Suprapubic skin (tissue), 4 donors: ENCODE results near the gene BTK. TPM values are rescaled to one million over a fixed set of nuclear protein-coding genes. Genes with fewer than 3 reads are reported as not detected.

Experiments
- DNase-seq, 2 donors: peaks; one replicate each; pipeline ENCODE4 v3.0.0-alpha.2; 2019; ENCODE audit warnings: low spot score in 2 of 2
- H3K27ac ChIP-seq: fragments of 200-600 bp; sonication (generic); one replicate; pipeline ENCODE4 v1.5.1; 2019
- H3K27me3 ChIP-seq: fragments of 200-600 bp; sonication (generic); one replicate; pipeline ENCODE4 v1.5.1; 2019
- H3K36me3 ChIP-seq: fragments of 200-600 bp; sonication (generic); one replicate; pipeline ENCODE4 v1.5.1; 2019
- H3K4me1 ChIP-seq: fragments of 200-600 bp; sonication (generic); one replicate; pipeline ENCODE4 v1.5.1; 2019
- H3K4me3 ChIP-seq: fragments of 200-600 bp; sonication (generic); one replicate; pipeline ENCODE4 v1.5.1; 2019; ENCODE audit warnings: mild to moderate bottlenecking
- H3K9me3 ChIP-seq: fragments of 200-600 bp; sonication (generic); one replicate; pipeline ENCODE4 v1.5.1; 2019
- CTCF ChIP-seq, 2 donors: fragments of 200-600 bp in 1 of 2; fragments of 450-650 bp in 1 of 2; sonication (generic) in 1 of 2; IDR thresholded peaks; one replicate each; pipeline ENCODE4 v1.5.1; 2016 to 2019; ENCODE audit warnings: antibody characterized with exemption in 2 of 2, mild to moderate bottlenecking in 1 of 2, moderate library complexity in 1 of 2
- EP300 ChIP-seq: sonication (generic); formaldehyde crosslinking; IDR thresholded peaks from one replicate; pipeline ENCODE4 v1.6.1; 2017; ENCODE audit warnings: antibody characterized with exemption
- POLR2A ChIP-seq, 2 donors: fragments of 450-650 bp; IDR thresholded peaks; one replicate each; pipeline ENCODE4 v1.6.1; 2017; ENCODE audit warnings: antibody characterized with exemption in 2 of 2, mild to moderate bottlenecking in 2 of 2, moderate library complexity in 2 of 2
- POLR2AphosphoS5 ChIP-seq, 3 donors: sonication (generic); formaldehyde crosslinking; IDR thresholded peaks; one replicate each; pipeline ENCODE4 v1.6.1; 2017; ENCODE audit warnings: antibody characterized with exemption in 3 of 3
- WGBS: methylation state at CpG from one replicate; pipeline ENCODE4 v1.1.5; 2018; 5-methylcytosine and 5-hydroxymethylcytosine counted together
- total RNA-seq, 4 donors: library from RNA; depleted of rRNA; stranded (reverse); fragments of >200 nt; gene quantifications; one replicate each; pipeline ENCODE4 v1.1.0, GENCODE V29; 2016

Gene BTK
- total RNA-seq, 4 donors from 2014 or later, result 1.4 to 6.8 (median 1.9) TPM

- 80% methylated on average over 11 of the region's 11 CpGs for WGBS
- H3K4me3 ChIP-seq, result no peak overlapping the region
Observed at GRCh38 chrX:101393530-101394305, 7.7 kb upstream of the BTK start.

GRCh38 chrX:101391831-101392230 lies 5.8 kb upstream of the BTK start:
- TF ChIP-seq CTCF (IDR thresholded peaks at IDR 0.05) (no peak), POLR2AphosphoS5 (IDR thresholded peaks at IDR 0.05) (no peak), POLR2A (IDR thresholded peaks at IDR 0.05) (no peak), EP300 (no peak)
- DNase-seq, result no peak
- 71% methylated on average over 6 of the region's 6 CpGs for WGBS
- H3K27ac ChIP-seq, result peak overlapping the region; percentile 78
- no peaks in the 10 kb centered on the region for H3K9me3 ChIP-seq
- H3K4me1 ChIP-seq, result peaks cover 14% of the 10 kb centered on the region
- peak overlapping the region; percentile 58 for H3K4me3 ChIP-seq
- no peaks in the 10 kb centered on the region for H3K27me3 ChIP-seq
- H3K36me3 ChIP-seq, result no peaks in the 10 kb centered on the region

More at GRCh38 chrX:101393530-101394305, 7.7 kb upstream of the BTK start:
- H3K9me3 ChIP-seq, result no peaks in the 10 kb centered on the region
- no peaks in the 10 kb centered on the region for H3K27me3 ChIP-seq
- TF ChIP-seq CTCF (IDR thresholded peaks at IDR 0.05), result no peak
- TF ChIP-seq POLR2A (IDR thresholded peaks at IDR 0.05), result no peak
- TF ChIP-seq POLR2AphosphoS5 (IDR thresholded peaks at IDR 0.05), result no peak
- no peak for TF ChIP-seq EP300
- no peaks in the 10 kb centered on the region for H3K36me3 ChIP-seq
- no peak for DNase-seq
- no peak overlapping the region for H3K27ac ChIP-seq
- H3K4me1 ChIP-seq, result peaks cover 14% of the 10 kb centered on the region

GRCh38 chrX:101390664-101391525 lies 4.9 kb upstream of the BTK start, which contains the start of gene RPL36A:
RPL36A (plus strand) TSS chrX:101391011; CDS start chrX:101391044, 33 bp downstream.
- DNase-seq, result peak; percentile 89 to 93
- 45% methylated on average over 47 of the region's 47 CpGs for WGBS

GRCh38 chrX:101388604-101389003 lies 2.6 kb upstream of the BTK start:
- TF ChIP-seq EP300 (no peak), POLR2AphosphoS5 (IDR thresholded peaks at IDR 0.05) (no peak), POLR2A (IDR thresholded peaks at IDR 0.05) (no peak), CTCF (IDR thresholded peaks at IDR 0.05) (no peak)
- Histone ChIP-seq H3K4me1 (peaks cover 14% of the 10 kb centered on the region), H3K9me3 (no peaks in the 10 kb centered on the region), H3K36me3 (no peaks in the 10 kb centered on the region), H3K27ac (no peak overlapping the region), H3K4me3 (no peak overlapping the region), H3K27me3 (no peaks in the 10 kb centered on the region)
- 85% methylated on average over 3 of the region's 3 CpGs for WGBS
- no peak for DNase-seq

More at GRCh38 chrX:101390664-101391525, 4.9 kb upstream of the BTK start, which contains the start of gene RPL36A:
- Histone ChIP-seq H3K27me3 (no peaks in the 10 kb centered on the region), H3K36me3 (no peaks in the 10 kb centered on the region), H3K4me1 (peaks cover 14% of the 10 kb centered on the region), H3K9me3 (no peaks in the 10 kb centered on the region), H3K4me3 (peak within 1 kb of the TSS; percentile 58), H3K27ac (peak within 1 kb of the TSS; percentile 78)
- no peak for TF ChIP-seq EP300
- TF ChIP-seq POLR2AphosphoS5 (IDR thresholded peaks at IDR 0.05), result peak; percentile 64 to 71 (median 66)
- TF ChIP-seq CTCF (IDR thresholded peaks at IDR 0.05), result peak; percentile 27 to 78
- peak; percentile 43 to 79 for TF ChIP-seq POLR2A (IDR thresholded peaks at IDR 0.05)

- H3K27me3 ChIP-seq, result no peaks in the 10 kb centered on the region
- 76% methylated on average over 6 of the region's 6 CpGs for WGBS
- H3K36me3 ChIP-seq, result no peaks in the 10 kb centered on the region
- no peak overlapping the region for H3K4me3 ChIP-seq
- no peak overlapping the region for H3K27ac ChIP-seq
- peaks cover under 1% of the 10 kb centered on the region for H3K4me1 ChIP-seq
- H3K9me3 ChIP-seq, result no peaks in the 10 kb centered on the region
- DNase-seq, result no peak
- no peak for TF ChIP-seq EP300
- no peak for TF ChIP-seq CTCF (IDR thresholded peaks at IDR 0.05)
- no peak for TF ChIP-seq POLR2A (IDR thresholded peaks at IDR 0.05)
- no peak for TF ChIP-seq POLR2AphosphoS5 (IDR thresholded peaks at IDR 0.05)
Observed at GRCh38 chrX:101386542-101386885, 523 bp upstream of the BTK start.
